ENCODE data around the gene PRKAR1B. TPM values are rescaled to one million over a fixed set of nuclear protein-coding genes. Genes with fewer than 3 reads are reported as not detected.

PRKAR1B gene
- total RNA-seq, 1 experiment from 2014 or later: 43.3 TPM

- H3K79me2 ChIP-seq (ENCODE audit: insufficient read depth, low read length): peaks cover 4% of the 10 kb centered on the region; the same call in 1 of the 2 replicates
- H3K18ac ChIP-seq (ENCODE audit: insufficient read length, low read depth, low read length): no peak overlapping the region
- H2BK15ac ChIP-seq (ENCODE audit: low read depth, low read length): no peak overlapping the region
- H3K56ac ChIP-seq (ENCODE audit: insufficient read length, low read depth, low read length): no peak overlapping the region
- H3K27ac Mint-ChIP-seq: no peak overlapping the region
- no peak overlapping the region for H2AK5ac ChIP-seq (ENCODE audit: insufficient read length, low read length)
- no peak overlapping the region for H2AFZ ChIP-seq (ENCODE audit: low read length)
- no peak overlapping the region for H4K91ac ChIP-seq (ENCODE audit: insufficient read length, low read depth, low read length)
- no peaks in the 10 kb centered on the region for H3K23me2 ChIP-seq (ENCODE audit: insufficient read length, low read depth, low read length, poor library complexity, severe bottlenecking)
- no peaks in the 10 kb centered on the region for H4K20me1 ChIP-seq (ENCODE audit: control insufficient read depth, insufficient read depth, insufficient read length)
- no peak overlapping the region for H3K9ac ChIP-seq (ENCODE audit: extremely low read depth, insufficient read length, low read length)
- peaks cover 25 to 33% of the 10 kb centered on the region in 2 experiments for H3K4me1 Mint-ChIP-seq
- no peak overlapping the region for H2BK120ac ChIP-seq (ENCODE audit: low read depth, low read length, poor library complexity, severe bottlenecking)
- H3K14ac ChIP-seq (ENCODE audit: insufficient read depth, low read length): no peak overlapping the region; the same call in 1 of the 2 replicates
- no peak overlapping the region for H3K27ac ChIP-seq (ENCODE audit: insufficient read length, low read depth, low read length)
- H2BK5ac ChIP-seq (ENCODE audit: insufficient read length, low read length): no peak overlapping the region
- no peak overlapping the region for H3K4me2 ChIP-seq (ENCODE audit: insufficient read depth, insufficient read length, low read length)
- H4K5ac ChIP-seq (ENCODE audit: insufficient read length, low read depth, low read length): no peak overlapping the region
- H3K4ac ChIP-seq (ENCODE audit: low read depth, low read length): no peak overlapping the region
- TF ChIP-seq CTCF (conservative IDR thresholded peaks at IDR 0.05): no peak
- H2BK12ac ChIP-seq (ENCODE audit: insufficient read length, low read depth, low read length): no peak overlapping the region
- H3K9me3 ChIP-seq (ENCODE audit: control insufficient read depth, low read depth, low read length): no peaks in the 10 kb centered on the region
- H4K8ac ChIP-seq (replicated peaks; ENCODE audit: insufficient read length, low read depth, low read length): no peak overlapping the region
- peaks cover 6% of the 10 kb centered on the region; the same call in 1 of the 2 replicates for H3K4me1 ChIP-seq (ENCODE audit: insufficient read depth, low read length)
- H3T11ph ChIP-seq (ENCODE audit: low read length): no peak overlapping the region
- peaks cover 8% of the 10 kb centered on the region for H3K27me3 Mint-ChIP-seq (ENCODE audit: low read depth)
- no peak for DNase-seq
- H2BK20ac ChIP-seq (ENCODE audit: low read depth, low read length, poor library complexity, severe bottlenecking): no peak overlapping the region
- peaks cover 5% of the 10 kb centered on the region for H3K79me1 ChIP-seq (ENCODE audit: insufficient read depth, low read depth, low read length, poor library complexity, severe bottlenecking)
- H3K23ac ChIP-seq (ENCODE audit: insufficient read length, low read depth, low read length): no peak overlapping the region
- H3K27me3 ChIP-seq (ENCODE audit: insufficient read depth, low read length): no peaks in the 10 kb centered on the region
- peaks cover 6 to 11% (median 9%) of the 10 kb centered on the region in 3 experiments for H3K36me3 Mint-ChIP-seq (ENCODE audit: insufficient read depth in 1 of 3, low read depth in 3 of 3)
- no peak overlapping the region for H3K4me3 Mint-ChIP-seq
- WGBS (ENCODE audit: extremely low coverage, insufficient read length, low lambda C conversion rate): no CpG with 5 or more reads among the region's 25 CpGs
- no peaks in the 10 kb centered on the region for H3K9me3 Mint-ChIP-seq
Measured at GRCh38 chr7:510782-511281, 216.2 kb downstream of the PRKAR1B start.
